ENCODE results near the gene EYA2.

DNA sequence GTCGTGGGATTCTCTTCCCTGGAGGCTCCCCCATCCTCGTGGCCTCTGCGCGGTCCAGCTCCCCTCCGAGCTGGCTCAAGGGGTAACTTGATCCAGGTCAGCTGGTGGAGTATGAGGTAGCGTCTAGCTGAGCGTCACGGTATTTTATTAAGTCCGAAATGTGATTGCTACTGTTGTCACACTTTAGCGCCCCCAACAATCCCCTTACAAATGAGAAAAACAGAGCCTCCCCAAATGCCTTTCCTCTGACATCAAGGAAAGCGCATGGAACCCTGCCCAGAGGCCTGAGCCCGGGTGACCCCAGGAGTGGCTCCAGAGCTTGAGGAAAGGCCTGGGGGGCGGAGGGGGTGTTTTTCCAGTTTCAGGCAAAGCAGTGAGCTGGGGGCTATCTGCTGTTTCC, 269.5 kb downstream of the EYA2 start:
- TF ChIP-seq POLR2A (IDR thresholded peaks at IDR 0.05): no peak
- TF ChIP-seq, protein P1, sequence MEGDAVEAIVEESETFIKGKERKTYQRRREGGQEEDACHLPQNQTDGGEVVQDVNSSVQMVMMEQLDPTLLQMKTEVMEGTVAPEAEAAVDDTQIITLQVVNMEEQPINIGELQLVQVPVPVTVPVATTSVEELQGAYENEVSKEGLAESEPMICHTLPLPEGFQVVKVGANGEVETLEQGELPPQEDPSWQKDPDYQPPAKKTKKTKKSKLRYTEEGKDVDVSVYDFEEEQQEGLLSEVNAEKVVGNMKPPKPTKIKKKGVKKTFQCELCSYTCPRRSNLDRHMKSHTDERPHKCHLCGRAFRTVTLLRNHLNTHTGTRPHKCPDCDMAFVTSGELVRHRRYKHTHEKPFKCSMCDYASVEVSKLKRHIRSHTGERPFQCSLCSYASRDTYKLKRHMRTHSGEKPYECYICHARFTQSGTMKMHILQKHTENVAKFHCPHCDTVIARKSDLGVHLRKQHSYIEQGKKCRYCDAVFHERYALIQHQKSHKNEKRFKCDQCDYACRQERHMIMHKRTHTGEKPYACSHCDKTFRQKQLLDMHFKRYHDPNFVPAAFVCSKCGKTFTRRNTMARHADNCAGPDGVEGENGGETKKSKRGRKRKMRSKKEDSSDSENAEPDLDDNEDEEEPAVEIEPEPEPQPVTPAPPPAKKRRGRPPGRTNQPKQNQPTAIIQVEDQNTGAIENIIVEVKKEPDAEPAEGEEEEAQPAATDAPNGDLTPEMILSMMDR (IDR thresholded peaks at IDR 0.05): no peak

Data from breast epithelium (tissue), 3 donors.